Tibial artery (tissue), 4 donors: Measurements from ENCODE around the gene GLT8D1.

ENCODE experiments used
- DNase-seq, 2 donors: peaks; one replicate each; pipeline ENCODE4 v3.0.0-alpha.2; 2019
- H3K27ac ChIP-seq, 2 donors: fragments of 200-600 bp; sonication (generic) in 1 of 2; 1 replicate in 1 of 2; 2 replicates in 1 of 2; pipeline ENCODE4 v1.5.1; 2018 to 2019; ENCODE audit warnings: mild to moderate bottlenecking in 1 of 2
- H3K27me3 ChIP-seq, 2 donors: fragments of 200-600 bp; sonication (generic) in 1 of 2; one replicate each; pipeline versions ENCODE4 v1.5.1 to v1.6.0; 2016 to 2019
- H3K36me3 ChIP-seq, 3 donors: fragments of 200-600 bp; sonication (generic) in 2 of 3; one replicate each; pipeline ENCODE4 v1.5.1; 2016 to 2019; ENCODE audit warnings: mild to moderate bottlenecking in 2 of 3
- H3K4me1 ChIP-seq, 4 donors: fragments of 200-600 bp; sonication (generic) in 2 of 4; 1 replicate in 3 of 4; 2 replicates in 1 of 4; pipeline ENCODE4 v1.5.1; 2016 to 2019
- H3K4me3 ChIP-seq, 2 donors: fragments of 200-600 bp; sonication (generic) in 1 of 2; 1 replicate in 1 of 2; 2 replicates in 1 of 2; pipeline ENCODE4 v1.5.1; 2018 to 2019; ENCODE audit warnings: mild to moderate bottlenecking in 2 of 2
- H3K9me3 ChIP-seq, 3 donors: fragments of 200-600 bp; sonication (generic) in 1 of 3; one replicate each; pipeline ENCODE4 v1.5.1; 2016 to 2019
- CTCF ChIP-seq, 2 experiments: fragments of 200-600 bp in 1 of 2; fragments of 450-650 bp in 1 of 2; IDR thresholded peaks; one replicate each; pipeline ENCODE4 v1.5.1; 2017 to 2019; ENCODE audit warnings: antibody characterized with exemption in 2 of 2, mild to moderate bottlenecking in 1 of 2, moderate library complexity in 1 of 2
- intact Hi-C: fragments of 100-400 bp; cut with DNase I; formaldehyde crosslinking; loops from one replicate; pipeline ENCODE4 v1.15.0; 2023; ENCODE audit warnings: low total_unique reads

The GLT8D1 gene

GRCh38 chr3:52715714-52716305 is 10.2 kb upstream of the GLT8D1 start:
- no peak overlapping the region for H3K27ac ChIP-seq
- H3K4me1 ChIP-seq = peaks cover 0 to 3% (median 0%) of the 10 kb centered on the region in 4 donors
- no peaks in the 10 kb centered on the region for H3K9me3 ChIP-seq
- peaks cover 19 to 28% (median 25%) of the 10 kb centered on the region in 3 donors for H3K36me3 ChIP-seq
- no peaks in the 10 kb centered on the region for H3K27me3 ChIP-seq
- no peak overlapping the region for H3K4me3 ChIP-seq
- intact Hi-C loops = no loop called here
- TF ChIP-seq CTCF (IDR thresholded peaks at IDR 0.05) = no peak
- DNase-seq = no peak

DNA sequence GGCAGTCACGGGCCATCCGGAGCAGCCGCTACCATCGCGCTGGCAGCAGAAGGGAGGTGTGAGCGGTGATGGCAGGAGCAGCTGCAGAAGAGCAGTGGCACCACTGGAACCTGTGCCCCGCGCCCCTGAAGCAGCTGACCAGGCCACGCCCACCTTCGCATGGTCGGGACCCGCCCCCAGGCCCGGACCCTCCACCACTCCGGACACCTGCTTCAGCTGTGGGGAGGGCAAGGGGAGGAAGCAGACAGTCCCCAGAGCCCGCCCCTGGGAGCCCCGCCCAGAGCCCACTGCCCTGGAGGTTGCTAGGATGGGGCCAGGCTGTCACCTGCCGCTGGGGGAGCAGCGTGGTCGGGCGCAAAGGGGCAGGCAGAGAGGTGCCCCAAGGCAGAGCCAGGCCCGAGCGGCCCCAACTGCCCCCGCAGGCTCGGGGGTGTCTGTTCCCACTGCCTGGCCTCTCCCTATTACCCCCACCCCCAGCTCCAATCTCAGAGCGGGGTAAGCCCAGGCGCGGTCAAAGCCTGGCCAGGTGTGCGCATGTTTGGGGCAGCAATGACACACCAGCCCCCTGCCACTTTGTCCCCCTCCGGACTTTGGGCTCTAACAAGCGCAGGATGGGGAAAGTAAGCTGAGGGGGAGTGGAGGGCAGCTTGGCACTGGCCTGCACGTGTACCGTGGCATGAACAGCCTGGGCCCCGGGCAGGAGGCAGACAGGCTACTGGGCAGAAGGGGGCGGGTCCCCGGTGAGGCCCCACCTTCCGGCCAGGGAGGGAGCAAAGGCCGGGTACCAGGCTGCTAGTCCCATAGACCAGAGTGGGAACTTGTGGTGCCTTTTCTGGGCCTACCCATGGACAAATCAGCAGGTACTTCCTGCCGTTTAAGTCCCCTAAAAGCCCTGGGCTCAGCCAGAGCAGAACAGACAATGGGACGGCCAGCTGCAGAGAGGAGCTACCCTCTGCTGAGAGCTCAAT is 9.0 kb upstream of the GLT8D1 start:
- TF ChIP-seq CTCF (IDR thresholded peaks at IDR 0.05) = no peak
- H3K9me3 ChIP-seq = no peaks in the 10 kb centered on the region
- H3K36me3 ChIP-seq = peaks cover 15 to 31% (median 15%) of the 10 kb centered on the region in 3 donors
- intact Hi-C loops = no loop called here
- H3K4me3 ChIP-seq = no peak overlapping the region
- no peak overlapping the region for H3K27ac ChIP-seq
- H3K4me1 ChIP-seq = peaks cover 0 to 3% (median 0%) of the 10 kb centered on the region in 4 donors
- DNase-seq = no peak
- no peaks in the 10 kb centered on the region for H3K27me3 ChIP-seq

DNA sequence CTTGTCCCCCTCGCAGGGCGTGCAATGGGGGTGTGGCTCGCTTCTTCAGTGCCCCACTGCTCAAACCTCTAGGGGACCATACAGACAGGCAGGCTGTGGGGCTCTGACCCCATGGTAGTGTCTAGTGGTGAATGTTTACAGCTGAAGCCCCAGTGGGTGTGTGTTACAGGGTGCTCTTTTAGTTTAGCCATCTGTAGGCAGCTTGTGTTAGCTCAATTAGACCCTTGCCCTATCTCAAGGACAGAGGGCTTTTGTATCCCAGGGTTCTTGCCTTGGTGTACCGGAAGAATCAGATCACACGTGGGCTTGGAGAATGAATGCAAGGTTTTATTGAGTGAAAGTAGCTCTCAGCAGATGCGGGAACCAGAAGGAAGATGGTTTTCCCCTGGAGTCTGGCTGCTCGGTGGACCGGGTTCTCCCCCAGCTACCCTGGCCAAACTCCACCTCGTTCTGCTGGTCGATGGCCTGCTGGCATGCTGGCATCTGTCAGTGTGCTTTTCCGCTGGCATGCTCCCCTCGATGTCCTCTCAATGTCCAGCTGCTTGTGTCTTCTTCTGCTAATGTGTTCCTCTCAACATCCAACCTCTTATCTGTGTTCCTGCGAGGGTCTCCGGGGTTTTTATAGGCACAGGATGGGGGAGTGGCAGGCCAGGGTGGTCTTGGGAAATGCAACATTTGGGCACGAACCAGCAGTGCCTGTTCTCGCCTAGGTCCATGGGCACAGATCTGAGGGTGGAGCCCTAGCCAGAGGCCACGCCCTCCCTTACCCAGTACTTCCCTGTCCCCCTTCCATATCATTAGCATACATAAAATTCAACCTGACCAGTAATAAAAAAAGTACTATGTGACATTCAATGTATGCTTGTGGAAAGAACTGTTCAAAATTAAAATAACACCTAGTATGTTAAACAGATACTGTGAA is 7.0 kb upstream of the GLT8D1 start:
- DNase-seq = no peak
- Histone ChIP-seq H3K4me1 (peaks cover 0 to 7% (median 4%) of the 10 kb centered on the region in 4 donors), H3K27ac (no peak overlapping the region), H3K27me3 (no peaks in the 10 kb centered on the region), H3K9me3 (no peaks in the 10 kb centered on the region), H3K4me3 (no peak overlapping the region), H3K36me3 (peaks cover 15 to 30% (median 23%) of the 10 kb centered on the region in 3 donors)
- TF ChIP-seq CTCF (IDR thresholded peaks at IDR 0.05) = no peak
- intact Hi-C loops = no loop called here

GRCh38 chr3:52710512-52710911 is 4.9 kb upstream of the GLT8D1 start:
- H3K36me3 ChIP-seq = peaks cover 15 to 24% (median 18%) of the 10 kb centered on the region in 3 donors
- no peak for TF ChIP-seq CTCF (IDR thresholded peaks at IDR 0.05)

GRCh38 chr3:52707585-52707984 is 2.0 kb upstream of the GLT8D1 start:
- intact Hi-C loops = no loop called here
- H3K9me3 ChIP-seq = no peaks in the 10 kb centered on the region
- no peak for TF ChIP-seq CTCF (IDR thresholded peaks at IDR 0.05)

More at GRCh38 chr3:52710512-52710911, 4.9 kb upstream of the GLT8D1 start:
- peaks cover 0 to 19% (median 15%) of the 10 kb centered on the region in 4 donors for H3K4me1 ChIP-seq
- H3K9me3 ChIP-seq = no peaks in the 10 kb centered on the region
- no peaks in the 10 kb centered on the region for H3K27me3 ChIP-seq
- no peak overlapping the region for H3K4me3 ChIP-seq
- DNase-seq = no peak
- no peak overlapping the region for H3K27ac ChIP-seq
- intact Hi-C loops = no loop called here

More at GRCh38 chr3:52707585-52707984, 2.0 kb upstream of the GLT8D1 start:
- peaks cover 15 to 22% (median 18%) of the 10 kb centered on the region in 3 donors for H3K36me3 ChIP-seq
- peak overlapping the region in 1 of 2 donors; percentile 76 for H3K4me3 ChIP-seq
- no peak for DNase-seq
- no peak overlapping the region for H3K27ac ChIP-seq
- H3K4me1 ChIP-seq = peaks cover 0 to 40% (median 32%) of the 10 kb centered on the region in 4 donors
- H3K27me3 ChIP-seq = no peaks in the 10 kb centered on the region
